GM11168 (cell line): Measurements from ENCODE around the gene SLC9A5.

Experiments used
- in situ Hi-C: fragments of 300-500 bp; cut with MboI; formaldehyde crosslinking; loops from one replicate; pipeline ENCODE4 v1.12.0; 2022; ENCODE audit warnings: low sequenced_read_pairs; ENCODE audit not compliant: unreplicated experiment

The SLC9A5 gene

DNA sequence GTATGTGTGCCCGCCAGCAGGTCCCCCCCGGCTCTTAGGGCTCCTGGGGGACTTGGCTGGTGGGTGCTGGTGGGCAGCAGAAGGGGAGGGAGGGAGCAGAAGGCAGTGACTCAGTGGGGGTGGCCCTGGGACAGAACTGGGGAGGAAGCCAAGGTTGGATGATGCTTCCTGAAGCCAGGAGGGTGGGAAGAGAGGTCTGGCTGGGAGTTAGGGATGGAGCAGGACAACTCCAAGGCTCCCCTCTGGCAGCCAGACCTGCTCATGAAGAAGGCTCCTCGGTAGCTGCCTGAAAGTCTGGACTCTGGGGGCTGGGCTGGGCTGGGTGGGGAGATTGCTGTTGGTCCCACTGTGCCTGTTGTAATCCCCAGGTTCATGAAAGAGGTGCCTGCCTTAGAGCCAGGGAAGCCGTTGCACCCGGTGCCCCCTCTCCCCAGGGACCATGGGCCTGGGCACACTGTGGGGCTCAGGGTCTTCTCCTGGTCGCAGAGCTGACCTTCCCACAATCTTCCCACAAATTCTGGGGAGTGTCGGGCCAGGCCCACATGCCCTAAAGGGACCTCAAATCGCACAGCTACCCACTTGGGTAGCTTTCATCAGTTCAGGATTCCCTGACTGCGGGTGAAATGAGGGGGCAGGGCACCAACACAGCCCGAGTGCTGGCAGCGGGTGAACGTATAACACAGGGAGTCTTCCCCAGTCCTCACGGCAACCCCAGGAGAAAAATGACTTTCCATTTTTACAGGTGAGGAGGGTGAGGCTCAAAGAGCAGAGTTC lies 29.4 kb downstream of the SLC9A5 start:
- in situ Hi-C loops, result no loop called here

DNA sequence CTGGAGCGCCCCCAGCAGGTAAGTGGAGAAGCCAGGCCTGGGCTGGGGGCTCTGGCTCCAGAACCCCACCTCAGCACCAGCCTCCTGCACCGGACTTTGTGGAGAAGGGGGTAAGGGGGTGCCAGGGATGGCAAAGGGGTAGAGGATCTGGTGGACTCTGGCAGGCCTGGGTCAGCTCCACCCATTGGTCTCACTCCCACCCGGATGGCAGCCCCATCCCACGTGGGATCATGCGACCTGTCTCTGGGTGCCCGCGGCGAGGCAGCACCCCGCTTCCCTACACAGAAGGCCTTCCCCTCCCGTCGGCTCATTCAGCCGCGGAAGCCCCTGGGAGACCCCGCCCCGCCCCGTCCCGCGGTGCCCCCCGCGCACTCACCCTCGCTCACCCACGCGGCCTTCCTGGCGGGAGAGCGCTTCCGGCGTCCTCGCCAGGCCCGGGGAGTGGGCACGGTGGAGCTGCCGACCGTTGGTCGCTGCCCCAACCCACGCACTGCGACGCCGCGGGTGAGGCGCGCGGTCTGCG lies 30.1 kb downstream of the SLC9A5 start:
- in situ Hi-C loops, result no loop called here

DNA sequence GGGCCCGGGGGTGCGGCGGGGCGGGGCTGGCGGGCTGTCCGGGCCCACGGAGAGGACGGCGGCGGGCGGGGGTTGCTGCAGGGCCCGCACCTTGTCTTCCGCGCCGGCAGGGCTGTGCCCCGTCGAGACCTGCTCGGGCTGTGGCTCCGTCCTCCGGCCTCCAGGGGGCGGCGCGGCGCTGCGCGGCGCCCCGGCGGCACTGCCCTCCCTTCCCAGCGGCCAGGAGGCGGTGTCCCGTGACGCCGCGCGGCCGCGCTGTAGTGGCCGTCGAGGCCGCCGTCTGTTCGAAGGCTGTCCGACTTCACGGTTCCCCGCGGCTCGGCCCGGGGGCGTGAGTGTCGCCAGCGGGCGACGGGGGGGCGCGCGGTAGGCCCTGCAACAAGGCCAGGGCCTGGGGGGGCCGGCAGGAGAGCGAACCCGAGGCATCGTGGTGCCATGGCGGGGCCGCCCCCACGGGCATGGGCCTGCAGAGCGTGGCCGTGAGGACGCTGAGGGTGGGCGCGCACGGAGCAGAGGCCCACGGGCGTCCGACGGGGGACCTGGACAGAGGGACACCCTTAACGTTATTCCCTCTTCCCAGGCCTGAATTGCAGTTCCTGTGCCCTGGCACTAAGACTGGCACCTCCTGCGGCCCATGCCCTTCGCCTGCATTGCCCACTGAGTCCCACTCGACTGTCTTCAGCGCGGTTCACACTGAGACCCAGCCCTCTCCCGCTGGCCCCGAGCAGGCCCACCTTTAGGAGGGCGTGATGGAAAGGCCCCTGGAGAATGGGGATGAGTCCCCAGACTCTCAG lies 30.7 kb downstream of the SLC9A5 start, which contains the start of gene PLEKHG4:
TSS of gene PLEKHG4 (plus strand) at position 237 of the 794 bp plus-strand sequence. CDS start at position 750, 513 bp downstream.
- in situ Hi-C loops, result no loop called here

DNA sequence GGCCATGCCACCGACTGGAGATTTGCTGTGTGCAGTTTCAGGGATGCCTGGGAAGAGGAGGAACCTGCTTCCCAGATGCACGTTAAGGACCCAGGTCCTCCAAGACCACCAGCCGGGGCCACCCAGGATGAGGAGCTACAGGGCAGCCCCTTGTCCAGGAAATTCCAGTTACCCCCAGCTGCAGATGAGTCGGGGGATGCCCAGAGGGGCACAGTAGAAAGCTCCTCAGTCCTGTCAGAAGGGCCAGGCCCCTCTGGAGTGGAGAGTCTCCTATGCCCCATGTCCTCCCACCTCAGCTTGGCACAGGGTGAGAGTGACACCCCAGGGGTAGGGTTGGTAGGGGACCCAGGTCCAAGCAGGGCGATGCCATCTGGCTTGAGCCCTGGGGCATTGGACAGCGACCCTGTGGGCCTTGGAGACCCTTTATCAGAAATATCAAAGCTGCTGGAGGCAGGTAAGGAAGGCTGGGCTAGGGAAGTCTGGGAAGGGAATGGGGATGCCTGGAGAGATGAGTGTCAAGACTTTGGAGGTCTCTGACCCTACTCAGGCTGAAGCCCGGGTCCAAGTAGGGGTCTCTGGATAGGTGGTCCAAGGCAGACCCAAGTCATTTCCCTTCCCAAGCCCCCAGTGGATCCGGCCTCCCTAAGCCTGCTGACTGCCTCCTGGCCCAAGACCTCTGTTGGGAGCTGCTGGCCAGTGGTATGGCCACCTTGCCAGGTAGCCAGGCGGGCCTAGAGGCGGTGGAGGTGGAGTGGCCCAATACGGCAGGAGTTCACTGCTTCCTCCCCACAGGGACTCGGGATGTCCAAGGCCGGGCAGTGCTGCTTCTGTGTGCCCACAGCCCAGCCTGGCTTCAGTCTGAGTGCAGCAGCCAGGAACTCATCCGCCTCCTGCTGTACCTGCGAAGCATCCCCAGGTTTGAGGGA lies 31.6 kb downstream of the SLC9A5 start:
- in situ Hi-C loops, result no loop called here

DNA sequence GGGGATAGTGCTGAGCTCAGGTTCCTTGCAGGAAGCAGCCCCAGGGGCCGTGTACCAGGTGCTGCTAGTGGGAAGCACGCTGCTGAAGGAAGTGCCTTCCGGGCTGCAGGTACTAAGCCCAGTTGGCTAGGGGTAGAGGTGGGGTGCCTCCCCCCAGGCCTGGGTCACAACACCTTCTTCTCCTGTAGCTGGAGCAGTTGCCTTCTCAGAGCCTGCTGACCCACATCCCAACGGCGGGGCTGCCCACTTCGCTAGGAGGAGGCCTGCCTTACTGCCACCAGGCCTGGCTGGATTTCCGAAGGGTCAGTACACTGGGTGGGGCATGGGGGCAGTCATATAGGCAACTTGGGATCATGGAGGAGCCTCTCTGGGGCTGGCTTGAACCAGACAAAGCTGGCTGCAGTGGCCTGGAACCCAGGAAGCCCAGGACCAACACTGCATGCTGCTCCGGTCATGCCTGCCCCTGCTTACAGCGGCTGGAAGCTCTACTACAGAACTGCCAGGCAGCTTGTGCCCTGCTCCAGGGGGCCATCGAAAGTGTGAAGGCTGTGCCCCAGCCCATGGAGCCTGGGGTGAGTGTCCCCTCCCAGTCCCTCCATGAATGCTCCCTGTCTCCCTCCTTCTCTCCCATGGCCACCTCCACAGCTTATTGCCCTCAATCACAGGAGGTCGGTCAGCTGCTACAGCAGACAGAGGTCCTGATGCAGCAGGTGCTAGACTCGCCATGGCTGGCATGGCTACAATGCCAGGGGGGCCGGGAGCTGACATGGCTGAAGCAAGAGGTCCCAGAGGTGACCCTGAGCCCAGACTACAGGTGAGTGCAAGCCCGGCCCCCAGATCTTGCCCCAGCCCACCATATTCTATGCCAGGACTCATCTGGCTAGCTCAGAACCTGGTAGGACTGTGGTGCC lies 33.0 kb downstream of the SLC9A5 start:
- in situ Hi-C loops, result no loop called here

DNA sequence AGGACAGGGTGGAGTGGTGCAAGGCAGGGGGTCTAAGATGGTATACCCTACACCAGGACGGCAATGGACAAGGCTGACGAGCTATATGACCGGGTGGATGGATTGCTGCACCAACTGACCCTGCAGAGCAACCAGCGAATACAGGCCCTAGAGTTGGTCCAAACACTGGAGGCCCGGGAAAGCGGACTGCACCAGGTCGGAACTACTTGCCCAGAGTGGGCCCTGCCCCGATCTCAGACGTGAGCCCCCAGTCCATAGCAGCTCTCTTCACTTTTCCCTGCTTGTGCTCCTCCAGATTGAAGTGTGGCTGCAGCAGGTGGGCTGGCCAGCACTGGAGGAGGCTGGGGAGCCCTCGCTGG lies 33.6 kb downstream of the SLC9A5 start:
- in situ Hi-C loops, result no loop called here

DNA sequence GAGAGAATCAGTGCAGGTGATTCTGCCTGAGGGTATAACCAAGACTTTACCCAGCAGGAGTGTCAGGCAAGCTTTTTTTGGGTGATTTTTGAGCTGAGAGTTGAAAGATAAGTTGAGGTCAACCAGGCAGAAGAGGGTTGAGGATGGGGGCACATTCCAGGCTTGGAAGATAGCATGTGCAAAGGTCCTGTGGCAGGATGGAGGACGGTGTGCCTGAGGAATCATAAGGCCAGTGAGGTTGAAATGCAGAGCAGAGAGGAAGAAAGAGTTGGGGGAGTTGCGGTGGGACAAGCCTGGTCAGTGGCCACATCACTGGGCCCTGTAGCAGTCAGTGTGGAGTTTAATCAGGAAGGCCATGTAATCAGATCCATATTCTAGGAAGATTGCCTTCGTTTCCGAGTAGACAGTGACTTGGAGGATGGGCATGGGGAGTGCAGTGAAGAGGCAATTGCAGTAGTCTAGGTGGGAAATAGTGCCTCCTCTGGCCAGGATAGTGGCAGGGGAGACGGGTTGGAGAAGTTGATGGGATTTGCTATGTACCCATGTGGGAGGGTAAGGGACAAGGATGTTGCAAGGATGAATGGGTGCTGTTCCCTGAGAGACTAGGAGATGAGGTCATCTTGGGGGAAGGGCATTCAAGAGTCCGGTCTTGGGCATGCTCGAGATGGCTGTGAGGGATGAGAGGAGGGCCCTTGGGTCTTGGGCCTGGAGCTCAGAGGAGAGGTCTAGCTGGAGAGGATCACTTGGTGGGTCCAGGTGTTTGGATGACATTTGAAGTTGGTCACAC lies 34.5 kb downstream of the SLC9A5 start:
- in situ Hi-C loops, result no loop called here

DNA sequence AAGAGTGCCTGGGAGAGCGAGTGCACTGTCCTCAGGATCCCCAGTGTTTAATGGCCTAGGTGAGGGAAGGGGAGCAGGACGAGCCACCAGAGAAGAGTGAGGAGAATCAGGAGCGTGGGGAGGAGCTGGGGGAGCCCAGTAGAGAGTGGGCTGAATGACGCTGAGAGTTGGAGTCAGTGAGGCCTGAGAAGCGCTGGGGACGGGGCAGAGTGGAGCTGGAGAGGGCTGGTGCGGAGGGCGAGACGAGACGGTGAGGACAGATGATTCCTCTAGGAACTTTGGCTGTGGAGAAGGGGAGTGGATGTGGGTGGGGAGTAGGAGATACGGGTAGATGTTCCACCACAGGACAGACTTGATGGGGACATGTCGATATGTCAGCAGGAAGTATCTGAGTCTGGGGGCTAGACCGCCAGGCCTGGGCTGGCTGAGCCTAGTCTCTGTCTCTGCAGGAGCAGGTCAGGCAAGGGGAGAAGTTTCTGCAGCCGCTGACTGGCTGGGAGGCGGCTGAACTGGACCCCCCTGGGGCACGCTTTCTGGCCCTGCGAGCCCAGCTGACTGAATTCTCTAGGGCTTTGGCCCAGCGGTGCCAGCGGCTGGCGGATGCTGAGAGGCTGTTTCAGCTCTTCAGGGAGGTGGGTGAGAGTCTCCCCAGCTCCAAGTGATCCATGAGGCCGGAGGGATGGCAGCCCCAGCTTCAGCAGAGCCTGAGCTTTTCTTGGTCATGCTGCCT lies 35.2 kb downstream of the SLC9A5 start:
- in situ Hi-C loops, result no loop called here

DNA sequence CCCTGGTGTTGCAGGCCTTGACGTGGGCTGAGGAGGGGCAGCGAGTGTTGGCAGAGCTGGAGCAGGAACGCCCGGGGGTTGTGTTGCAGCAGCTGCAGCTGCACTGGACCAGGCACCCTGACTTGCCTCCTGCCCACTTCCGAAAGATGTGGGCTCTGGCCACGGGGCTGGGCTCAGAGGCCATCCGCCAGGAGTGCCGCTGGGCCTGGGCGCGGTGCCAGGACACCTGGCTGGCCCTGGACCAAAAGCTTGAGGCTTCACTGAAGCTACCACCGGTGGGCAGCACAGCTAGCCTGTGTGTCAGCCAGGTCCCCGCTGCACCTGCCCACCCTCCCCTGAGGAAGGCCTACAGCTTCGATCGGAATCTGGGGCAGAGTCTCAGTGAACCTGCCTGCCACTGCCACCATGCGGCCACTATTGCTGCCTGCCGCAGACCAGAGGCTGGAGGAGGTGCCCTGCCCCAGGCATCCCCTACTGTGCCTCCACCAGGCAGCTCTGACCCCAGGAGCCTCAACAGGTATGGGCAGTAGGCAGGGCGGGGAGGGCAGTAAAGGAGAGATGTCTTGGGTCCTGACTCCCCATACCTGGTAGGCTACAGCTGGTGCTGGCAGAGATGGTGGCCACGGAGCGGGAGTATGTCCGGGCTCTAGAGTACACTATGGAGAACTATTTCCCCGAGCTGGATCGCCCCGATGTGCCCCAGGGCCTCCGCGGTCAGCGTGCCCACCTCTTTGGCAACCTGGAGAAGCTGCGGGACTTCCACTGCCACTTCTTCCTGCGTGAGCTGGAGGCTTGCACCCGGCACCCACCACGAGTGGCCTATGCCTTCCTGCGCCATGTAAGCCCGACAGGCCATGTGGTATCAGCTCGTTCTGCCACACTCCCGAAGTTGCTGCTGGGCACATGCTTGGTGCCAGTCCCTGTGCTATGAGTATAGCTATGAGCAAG lies 36.2 kb downstream of the SLC9A5 start:
- in situ Hi-C loops, result no loop called here

DNA sequence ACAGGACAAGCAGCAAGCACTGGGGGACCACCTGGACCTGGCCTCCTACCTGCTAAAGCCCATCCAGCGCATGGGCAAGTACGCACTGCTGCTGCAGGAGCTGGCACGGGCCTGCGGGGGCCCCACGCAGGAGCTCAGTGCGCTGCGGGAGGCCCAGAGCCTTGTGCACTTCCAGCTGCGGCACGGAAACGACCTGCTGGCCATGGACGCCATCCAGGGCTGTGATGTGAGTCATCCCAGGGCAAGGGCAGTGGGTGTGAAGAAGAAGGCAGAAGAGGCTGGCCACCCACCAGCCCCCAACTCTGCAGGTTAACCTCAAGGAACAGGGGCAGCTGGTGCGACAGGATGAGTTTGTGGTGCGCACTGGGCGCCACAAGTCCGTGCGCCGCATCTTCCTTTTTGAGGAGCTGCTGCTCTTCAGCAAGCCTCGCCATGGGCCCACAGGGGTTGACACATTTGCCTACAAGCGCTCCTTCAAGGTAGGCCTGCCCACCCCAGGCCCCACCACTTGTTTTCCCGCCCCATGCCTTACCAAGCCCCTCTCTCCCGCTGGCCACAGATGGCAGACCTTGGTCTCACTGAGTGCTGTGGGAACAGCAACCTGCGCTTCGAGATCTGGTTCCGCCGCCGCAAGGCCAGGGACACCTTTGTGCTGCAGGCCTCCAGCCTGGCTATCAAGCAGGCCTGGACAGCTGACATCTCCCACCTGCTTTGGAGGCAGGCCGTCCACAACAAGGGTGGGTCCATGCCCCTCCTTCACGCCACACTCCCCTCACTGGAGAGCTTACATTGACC lies 37.9 kb downstream of the SLC9A5 start:
- in situ Hi-C loops, result no loop called here

DNA sequence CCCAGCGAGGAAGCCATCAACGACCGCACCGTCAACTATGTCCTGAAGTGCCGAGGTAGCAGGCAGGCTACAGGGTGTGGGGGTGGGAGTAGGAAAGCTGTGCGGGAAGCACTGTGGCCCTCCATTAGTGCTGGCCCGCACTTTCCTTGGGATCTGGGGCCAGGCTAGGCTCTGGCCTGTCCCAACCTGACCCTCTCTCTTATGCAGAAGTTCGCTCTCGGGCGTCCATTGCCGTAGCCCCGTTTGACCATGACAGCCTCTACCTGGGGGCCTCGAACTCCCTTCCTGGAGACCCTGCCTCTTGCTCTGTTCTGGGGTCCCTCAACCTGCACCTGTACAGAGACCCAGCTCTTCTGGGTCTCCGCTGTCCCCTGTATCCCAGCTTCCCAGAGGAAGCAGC lies 39.2 kb downstream of the SLC9A5 start:
- in situ Hi-C loops, result no loop called here

DNA sequence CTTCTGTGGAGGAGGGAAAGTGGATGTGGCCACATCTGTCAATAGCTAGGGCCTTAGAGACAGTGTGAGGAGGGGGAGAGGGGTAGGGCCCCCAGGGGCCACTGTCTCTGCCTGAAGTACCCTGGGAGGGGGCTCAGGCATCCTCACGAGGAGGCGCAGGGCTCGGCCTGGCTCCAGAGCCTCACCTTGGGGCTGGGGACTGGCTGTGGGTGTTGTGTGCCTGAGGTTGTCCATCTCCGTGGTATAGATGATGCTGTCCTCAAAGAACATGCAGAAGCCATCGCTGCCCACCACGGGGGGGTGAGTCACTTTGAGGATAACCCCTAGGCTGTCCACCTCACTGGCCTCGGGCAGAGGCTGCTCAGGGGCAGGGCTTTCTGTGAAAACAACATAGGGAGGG lies 42.7 kb downstream of the SLC9A5 start:
- in situ Hi-C loops, result no loop called here

DNA sequence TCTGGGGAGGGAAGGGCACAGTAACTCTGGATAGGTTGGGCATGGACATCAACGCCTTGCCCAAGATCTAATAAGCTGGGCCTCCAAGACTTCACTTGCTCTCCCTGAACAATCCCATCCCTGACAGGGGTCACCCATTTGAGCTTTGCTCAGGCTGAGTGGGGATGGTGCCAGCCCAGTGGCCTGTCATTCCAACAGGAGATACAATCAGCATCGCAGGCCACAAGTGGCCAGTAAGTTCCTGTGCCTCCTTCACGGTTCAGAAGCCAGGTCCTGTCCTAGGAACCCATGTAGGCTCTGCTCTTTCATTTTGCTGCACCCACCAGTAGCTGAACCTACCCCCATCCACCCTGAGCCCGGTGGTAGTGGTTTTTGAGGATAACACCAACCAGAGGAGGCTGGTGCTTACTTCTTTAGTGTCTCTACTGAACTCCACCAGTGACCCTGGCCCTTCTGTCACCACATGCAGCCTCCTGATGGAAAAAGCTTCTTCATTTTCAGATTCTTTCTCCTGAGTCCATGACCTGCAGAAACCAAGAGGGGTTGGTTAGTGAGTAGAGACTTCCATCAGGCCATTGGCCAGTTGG lies 45.5 kb downstream of the SLC9A5 start:
- in situ Hi-C loops, result no loop called here

DNA sequence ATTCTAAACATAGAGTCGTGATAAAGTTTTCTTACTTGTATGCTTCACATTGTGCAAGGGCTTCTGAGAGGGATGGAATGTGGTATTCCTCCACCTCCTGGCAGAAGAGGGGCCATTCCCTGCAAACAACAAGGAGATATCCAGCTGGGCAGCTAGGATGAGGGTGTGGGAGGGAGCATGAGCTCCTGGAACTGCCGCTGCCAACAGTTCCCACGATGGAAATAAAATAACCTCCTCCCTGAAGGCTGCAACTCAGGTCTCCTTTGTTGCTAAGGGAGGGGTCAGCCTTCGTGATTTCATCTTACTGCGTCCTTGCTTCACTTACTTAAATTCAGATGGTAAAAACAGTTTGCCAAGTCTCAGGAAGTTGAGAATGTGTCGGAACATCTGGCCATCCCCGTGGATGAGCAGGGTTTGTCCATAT lies 46.2 kb downstream of the SLC9A5 start:
- in situ Hi-C loops, result no loop called here

DNA sequence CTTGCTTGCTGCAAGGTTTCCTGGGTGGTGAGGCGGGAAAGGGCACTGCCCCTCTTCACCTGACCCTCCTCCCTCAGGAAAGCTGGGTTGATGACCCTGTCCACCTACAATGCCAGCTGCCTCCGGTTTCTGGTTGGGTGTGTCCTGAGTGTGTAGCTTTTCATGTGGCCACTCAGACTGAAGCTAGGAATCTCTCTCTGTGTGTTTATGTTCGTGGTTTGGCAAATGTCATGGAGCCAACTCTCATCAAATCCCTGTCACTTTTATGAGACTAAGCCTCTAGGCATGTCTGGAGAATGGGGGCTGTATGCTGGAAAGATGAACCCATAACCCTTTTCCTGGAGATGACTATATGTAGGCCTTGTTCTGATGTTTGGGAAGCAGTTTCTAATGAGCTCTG lies 47.6 kb downstream of the SLC9A5 start:
- in situ Hi-C loops, result no loop called here

DNA sequence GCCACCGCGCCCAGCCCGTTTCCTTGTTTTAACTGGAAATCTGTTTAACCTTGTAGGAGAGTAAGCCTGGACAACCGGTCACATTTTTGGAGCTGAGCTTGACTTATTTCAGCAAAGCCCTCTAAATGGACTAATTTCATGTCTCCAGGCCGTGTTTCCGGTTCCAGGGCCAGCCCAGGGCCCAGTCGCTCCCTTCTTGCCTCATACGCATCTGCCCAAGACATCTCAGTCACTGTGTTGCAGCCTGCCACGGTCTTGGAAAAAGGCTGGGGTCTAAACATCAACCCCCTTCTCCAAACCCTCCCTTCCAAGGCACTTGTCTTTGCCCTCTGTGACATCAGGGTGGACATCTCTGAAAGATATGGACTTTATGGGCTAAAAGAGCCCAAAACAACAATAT lies 49.5 kb downstream of the SLC9A5 start:
- in situ Hi-C loops, result no loop called here
